Keratinocyte (primary cell): ENCODE measurements around the gene TRIM60. TPM values are rescaled to one million over a fixed set of nuclear protein-coding genes. Genes with fewer than 3 reads are reported as not detected.

Experiments
- DNase-seq: peaks from one replicate; pipeline ENCODE4 v3.0.0-alpha.2; 2011; ENCODE audit warnings: low read depth, missing footprints, low spot score
- FAIRE-seq: peaks from 2 replicates; lab custom pipeline; 2011; peaks lifted over from hg19 to GRCh38; lab: Jason Lieb, UNC
- H2AFZ ChIP-seq: 2 replicates; pipeline ENCODE4 v1.6.0; 2012; ENCODE audit warnings: low read length, control low read depth, inconsistent platforms; ENCODE audit not compliant: control insufficient read depth
- H3K27ac ChIP-seq: 2 replicates; pipeline ENCODE4 v1.5.1; 2011; ENCODE audit warnings: low read length; ENCODE audit not compliant: control insufficient read depth, insufficient read depth
- H3K27me3 ChIP-seq: 3 replicates; pipeline ENCODE4 v1.6.0; 2011; ENCODE audit warnings: low read length; ENCODE audit not compliant: control insufficient read depth, insufficient read depth; ENCODE audit errors: extremely low read depth
- H3K36me3 ChIP-seq, 2 experiments: 2 replicates in 1 of 2; 3 replicates in 1 of 2; pipeline ENCODE4 v1.5.1; 2011; ENCODE audit warnings: low read length in 2 of 2, mild to moderate bottlenecking in 1 of 2; ENCODE audit not compliant: control insufficient read depth in 2 of 2, insufficient read depth in 2 of 2; ENCODE audit errors: extremely low read depth in 1 of 2
- H3K4me1 ChIP-seq: 3 replicates; pipeline ENCODE4 v1.5.1; 2011; ENCODE audit warnings: low read length; ENCODE audit not compliant: control insufficient read depth, insufficient read depth; ENCODE audit errors: extremely low read depth
- H3K4me2 ChIP-seq: 3 replicates; pipeline ENCODE4 v1.6.0; 2011; ENCODE audit warnings: low read depth, low read length; ENCODE audit not compliant: control insufficient read depth, insufficient read depth; ENCODE audit errors: extremely low read depth
- H3K4me3 ChIP-seq, 3 experiments: fragments of 200-600 bp in 1 of 3; sonication (generic) in 1 of 3; 2 replicates in 2 of 3; 3 replicates in 1 of 3; pipeline ENCODE4 v1.5.1; 2011 to 2016; ENCODE audit warnings: low read length in 3 of 3, mild to moderate bottlenecking in 3 of 3, control low read depth in 2 of 3, inconsistent platforms in 1 of 3, low read depth in 1 of 3, mixed read lengths in 1 of 3, mixed run types in 1 of 3, moderate library complexity in 1 of 3; ENCODE audit not compliant: control insufficient read depth in 2 of 3, insufficient read depth in 2 of 3; ENCODE audit errors: extremely low read depth in 1 of 3
- H3K79me2 ChIP-seq: 2 replicates; pipeline ENCODE4 v1.6.0; 2012; ENCODE audit warnings: low read length; ENCODE audit not compliant: control insufficient read depth, insufficient read depth
- H3K9ac ChIP-seq: 3 replicates; pipeline ENCODE4 v1.6.0; 2011; ENCODE audit warnings: low read length; ENCODE audit not compliant: control insufficient read depth, insufficient read depth; ENCODE audit errors: extremely low read depth
- H3K9me1 ChIP-seq: 3 replicates; pipeline ENCODE4 v1.6.0; 2011; ENCODE audit warnings: low read length; ENCODE audit not compliant: control insufficient read depth, insufficient read depth; ENCODE audit errors: extremely low read depth
- H3K9me3 ChIP-seq: 2 replicates; pipeline ENCODE4 v1.5.1; 2012; ENCODE audit warnings: low read depth, low read length; ENCODE audit not compliant: control insufficient read depth
- H4K20me1 ChIP-seq: 3 replicates; pipeline ENCODE4 v1.6.0; 2011; ENCODE audit warnings: low read length; ENCODE audit not compliant: control insufficient read depth, insufficient read depth; ENCODE audit errors: extremely low read depth
- CTCF ChIP-seq, 3 experiments: IDR thresholded peaks in 1 of 3; conservative IDR thresholded peaks in 1 of 3; optimal IDR thresholded peaks in 1 of 3; 2 replicates in 2 of 3; 3 replicates in 1 of 3; pipeline versions ENCODE3 to v1.5.1; 2011; ENCODE audit warnings: low read length in 3 of 3, mild to moderate bottlenecking in 3 of 3, moderate library complexity in 2 of 3, control low read depth in 1 of 3, inconsistent platforms in 1 of 3; ENCODE audit not compliant: insufficient read depth in 2 of 3; ENCODE audit errors: extremely low read depth in 1 of 3
- EZH2 ChIP-seq: IDR thresholded peaks from one replicate; pipeline ENCODE4 v1.6.1; 2012; ENCODE audit warnings: inconsistent platforms, mild to moderate bottlenecking, low read length, moderate library complexity
- dilution Hi-C: fragments of 300-500 bp; cut with MboI; formaldehyde crosslinking; loops from one replicate; pipeline ENCODE4 v1.7.0; 2020; ENCODE audit warnings: low sequenced_read_pairs; ENCODE audit not compliant: extremely low pct_ligation_motif_present
- polyA plus RNA-seq, 5 experiments: library from polyadenylated mRNA; depleted of rRNA in 3 of 5; stranded (reverse) in 3 of 5; stranded (forward) in 1 of 5; unstranded in 1 of 5; fragments of >200 nt; gene quantifications; 1 replicate in 1 of 5; 2 replicates in 3 of 5; 3 replicates in 1 of 5; pipeline versions ENCODE4 v1.2.1 to v1.2.3, GENCODE V29; 2011 to 2012; ENCODE audit warnings: missing spikeins in 2 of 5, low read depth in 1 of 5, low replicate concordance in 1 of 5
- small RNA-seq, 3 experiments: library from RNA; depleted of rRNA; stranded (forward); fragments of <200 nt; gene quantifications; one replicate each; pipeline ENCODE3, GENCODE V24; 2012; ENCODE audit warnings: low read depth in 3 of 3, low replicate concordance in 1 of 3; ENCODE audit not compliant: insufficient read length in 3 of 3

Gene TRIM60
- polyA plus RNA-seq, 1 donor (not counting 4 experiments of a cell fraction or from before 2014, with no cell fraction given), result not detected

- no peaks in the 10 kb centered on the region for H3K9me1 ChIP-seq
- no peaks in the 10 kb centered on the region for H4K20me1 ChIP-seq
- no peak overlapping the region for H3K4me2 ChIP-seq
- H3K9me3 ChIP-seq, result no peaks in the 10 kb centered on the region
- dilution Hi-C loops, result no loop called here
- H3K79me2 ChIP-seq, result no peaks in the 10 kb centered on the region
- DNase-seq (no peak), FAIRE-seq (no peak)
- H3K36me3 ChIP-seq, result peaks cover 8 to 14% of the 10 kb centered on the region in 2 experiments
- H3K27ac ChIP-seq, result no peak overlapping the region
- H3K27me3 ChIP-seq, result no peaks in the 10 kb centered on the region
- H3K9ac ChIP-seq, result no peak overlapping the region
- no peak for TF ChIP-seq EZH2
- TF ChIP-seq CTCF (optimal IDR thresholded peaks at IDR 0.05 in 1 of 3, IDR thresholded peaks at IDR 0.05 in 1 of 3, conservative IDR thresholded peaks at IDR 0.05 in 1 of 3; ENCODE audit: extremely low read depth in 1 of 3, insufficient read depth in 2 of 3, low read length in 3 of 3), result no peak
- no peak overlapping the region for H3K4me3 ChIP-seq
- no peaks in the 10 kb centered on the region for H3K4me1 ChIP-seq
- no peak overlapping the region for H2AFZ ChIP-seq
Measured at GRCh38 chr4:165085946-165086345, 54.1 kb downstream of the TRIM60 start.

- Histone ChIP-seq H3K4me2 (no peak overlapping the region), H3K27me3 (no peaks in the 10 kb centered on the region), H4K20me1 (no peaks in the 10 kb centered on the region), H3K27ac (no peak overlapping the region), H3K4me3 (no peak overlapping the region), H3K9ac (no peak overlapping the region), H2AFZ (no peak overlapping the region), H3K9me3 (no peaks in the 10 kb centered on the region), H3K79me2 (no peaks in the 10 kb centered on the region), H3K36me3 (peaks cover 10 to 14% of the 10 kb centered on the region in 2 experiments), H3K4me1 (no peaks in the 10 kb centered on the region), H3K9me1 (no peaks in the 10 kb centered on the region)
- DNase-seq (no peak), FAIRE-seq (no peak)
- dilution Hi-C loops, result no loop called here
- TF ChIP-seq CTCF (optimal IDR thresholded peaks at IDR 0.05 in 1 of 3, IDR thresholded peaks at IDR 0.05 in 1 of 3, conservative IDR thresholded peaks at IDR 0.05 in 1 of 3; ENCODE audit: extremely low read depth in 1 of 3, insufficient read depth in 2 of 3, low read length in 3 of 3), result no peak
- TF ChIP-seq EZH2, result no peak
Measured at GRCh38 chr4:165088366-165088765, 56.6 kb downstream of the TRIM60 start.

Small RNA genes lying within 50 kb of the gene (small RNA-seq; reads per million reads assigned to genes)
- gene AC106872.12, result 0 reads per million in 3 experiments

Other genes starting within 250 kb of the TRIM60 start
- not detected in 3 replicates for gene APELA, start 154.8 kb upstream of the TRIM60 start, polyA plus RNA-seq
- 0.29 to 0.58 TPM (median 0.45 TPM) in 3 replicates for gene TRIM61, start 54.3 kb upstream of the TRIM60 start, polyA plus RNA-seq
- gene TRIM75, start 21.9 kb downstream of the TRIM60 start, polyA plus RNA-seq, result not detected in 3 replicates
- gene TMEM192, start 80.9 kb downstream of the TRIM60 start, polyA plus RNA-seq, result 25.3 to 32.7 TPM (median 29.9 TPM) in 3 replicates
- 10.2 to 18.5 TPM (median 10.7 TPM) in 3 replicates for gene KLHL2, start 175.6 kb downstream of the TRIM60 start, polyA plus RNA-seq